Measurements from ENCODE around the gene IFNAR2.
A peak's percentile ranks its signal among the peaks of the same experiment; 100 is the strongest.
"Not testable (repeated sequence)": the region's sequence is repeated elsewhere in the genome, so short reads cannot be mapped to it uniquely, and the experiment has no call there.

Gene IFNAR2

DNA sequence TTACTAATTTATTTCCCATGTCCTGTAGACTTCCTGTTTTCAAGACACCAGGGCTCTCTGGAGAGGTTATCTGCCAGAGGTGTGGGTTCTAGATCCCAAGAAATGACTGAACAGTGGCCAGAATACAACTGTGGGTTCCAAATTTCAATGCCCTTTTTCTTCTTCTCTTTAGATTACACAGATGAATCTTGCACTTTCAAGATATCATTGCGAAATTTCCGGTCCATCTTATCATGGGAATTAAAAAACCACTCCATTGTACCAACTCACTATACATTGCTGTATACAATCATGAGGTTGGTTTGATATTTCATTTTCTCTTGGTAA is 15.0 kb downstream of the IFNAR2 start:
- peak in 1 of 2 donors; percentile 43 for DNase-seq

DNA sequence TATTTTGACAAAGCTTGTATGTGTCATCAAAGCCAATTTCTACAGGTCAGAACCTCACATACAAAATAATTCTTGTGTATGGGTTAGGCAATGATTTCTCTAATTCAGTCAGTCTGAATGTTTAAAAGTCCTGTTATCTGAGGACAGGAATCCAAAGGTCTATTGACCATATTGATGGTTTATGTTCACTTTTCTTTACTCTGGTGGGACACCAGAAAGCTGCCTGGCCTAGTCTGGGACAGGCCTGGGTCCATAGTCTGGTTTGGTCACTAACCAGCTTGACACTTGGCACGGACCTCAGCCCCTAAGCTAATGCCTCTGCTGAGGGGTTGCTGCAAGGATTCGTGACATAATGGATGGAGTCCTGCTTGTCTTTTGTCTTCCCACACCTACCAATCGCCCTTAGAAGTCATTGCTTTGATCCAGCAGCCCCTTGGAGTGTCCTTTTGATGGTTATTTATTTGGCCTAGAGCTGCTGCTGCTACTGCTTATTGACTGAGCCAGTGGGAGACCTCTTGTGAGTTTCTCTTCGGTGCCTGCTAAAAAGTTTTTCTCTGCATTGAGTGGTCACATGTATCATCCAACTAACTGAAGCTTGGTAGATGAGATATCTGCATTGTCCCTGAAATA is 15.7 kb downstream of the IFNAR2 start:
- DNase-seq: no peak

DNA sequence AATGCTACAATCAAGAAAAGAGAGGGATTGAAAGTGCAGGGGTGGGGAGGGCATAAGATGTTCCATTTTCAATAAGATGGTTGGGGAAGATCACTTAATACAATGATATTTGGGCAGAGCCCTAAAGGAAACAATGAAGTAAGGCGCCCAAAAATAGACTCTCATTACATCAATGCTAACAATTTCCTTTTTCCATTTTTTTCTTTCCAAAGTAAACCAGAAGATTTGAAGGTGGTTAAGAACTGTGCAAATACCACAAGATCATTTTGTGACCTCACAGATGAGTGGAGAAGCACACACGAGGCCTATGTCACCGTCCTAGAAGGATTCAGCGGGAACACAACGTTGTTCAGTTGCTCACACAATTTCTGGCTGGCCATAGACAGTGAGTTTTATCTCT is 16.8 kb downstream of the IFNAR2 start:
- DNase-seq: no peak

DNA sequence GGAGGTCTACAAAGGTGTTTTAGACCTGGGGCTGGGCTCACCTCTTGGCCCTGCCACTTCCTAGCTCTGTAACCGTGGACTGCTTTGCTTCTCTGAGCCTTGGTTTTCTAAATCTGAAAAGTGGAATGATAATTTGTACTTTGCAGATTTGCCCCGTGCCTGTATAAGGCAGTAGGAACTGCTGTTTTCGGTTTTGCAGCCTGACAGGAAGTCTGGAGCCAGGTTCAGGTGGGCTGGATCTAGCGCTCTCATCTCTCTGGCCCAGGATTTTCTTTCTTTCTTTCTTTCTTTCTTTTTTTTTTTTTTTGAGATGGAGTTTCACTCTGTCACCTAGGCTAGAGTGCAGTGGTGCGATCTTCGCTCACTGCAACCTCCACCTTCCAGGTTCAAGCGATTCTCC is 17.2 kb downstream of the IFNAR2 start:
- no peak for DNase-seq

DNA sequence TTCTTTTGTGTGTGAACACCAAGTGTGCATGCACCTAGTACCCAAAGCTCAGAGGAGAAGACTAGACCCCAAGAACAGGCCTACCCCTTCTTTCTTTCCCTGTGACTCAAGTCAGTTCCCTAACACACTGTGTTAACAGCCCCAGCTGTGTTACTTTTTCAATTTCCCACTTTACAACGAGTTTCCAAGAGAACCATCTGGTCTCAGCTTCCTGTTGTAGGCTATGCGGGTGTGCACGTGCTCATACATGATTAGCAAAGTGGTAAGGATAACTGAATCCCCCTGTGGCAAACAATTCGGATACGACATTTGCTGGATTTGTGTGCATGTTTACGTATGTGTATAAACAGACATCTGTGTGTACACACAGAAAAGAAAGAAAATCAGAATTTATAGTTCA is 17.9 kb downstream of the IFNAR2 start:
- DNase-seq: no peak

DNA sequence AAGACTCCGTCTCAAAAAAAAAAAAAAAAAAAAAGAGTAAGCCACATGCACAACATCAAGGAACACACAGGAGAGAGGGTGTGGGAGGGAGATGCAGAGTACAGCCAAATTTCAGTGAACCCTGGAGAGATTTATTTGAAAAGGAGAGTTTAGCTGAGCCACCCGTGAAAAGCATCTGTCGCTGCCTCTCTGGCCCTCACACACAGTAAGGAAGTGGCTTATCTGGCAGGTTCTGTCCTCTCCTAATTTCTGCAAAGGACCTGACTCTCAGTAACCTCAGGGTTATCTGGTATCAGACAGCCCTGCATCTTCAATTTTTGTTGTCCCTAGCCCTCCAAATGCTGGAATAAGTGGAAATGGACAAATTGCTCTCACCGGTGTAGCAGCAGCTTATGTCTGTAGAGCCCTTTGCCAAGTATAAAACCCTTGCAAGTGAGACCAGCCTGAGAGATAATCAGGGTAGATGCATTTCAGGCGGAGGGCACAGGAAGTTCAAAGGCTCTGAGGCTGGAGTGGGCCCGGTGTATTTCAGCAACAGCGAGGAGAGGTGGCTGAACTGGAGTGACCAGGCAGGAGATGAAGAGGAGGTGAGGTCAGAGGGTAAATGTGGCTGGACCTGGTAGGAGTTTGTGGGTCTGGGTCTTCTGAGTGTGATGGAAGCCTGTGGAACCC is 19.7 kb downstream of the IFNAR2 start:
- DNase-seq: no peak

DNA sequence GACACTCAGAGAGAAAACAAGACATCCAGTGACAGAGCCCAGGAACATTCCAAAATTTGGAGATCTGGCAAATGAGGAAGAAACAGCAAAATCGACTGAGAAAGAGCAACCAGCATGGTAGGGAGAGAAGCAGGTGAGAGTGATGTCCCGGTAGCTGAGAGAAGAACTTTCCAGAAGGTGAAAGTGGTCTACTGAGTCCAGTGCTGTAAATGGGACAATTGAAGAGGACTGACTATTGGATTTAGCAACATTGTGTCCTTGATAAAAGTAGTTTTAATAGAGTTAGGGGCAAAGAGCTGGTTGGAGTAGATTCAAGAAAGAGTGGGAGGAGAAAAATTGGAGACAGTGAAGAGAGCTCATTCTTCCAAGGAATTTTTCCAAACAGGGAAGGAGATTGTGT is 21.4 kb downstream of the IFNAR2 start:
- no peak for DNase-seq

DNA sequence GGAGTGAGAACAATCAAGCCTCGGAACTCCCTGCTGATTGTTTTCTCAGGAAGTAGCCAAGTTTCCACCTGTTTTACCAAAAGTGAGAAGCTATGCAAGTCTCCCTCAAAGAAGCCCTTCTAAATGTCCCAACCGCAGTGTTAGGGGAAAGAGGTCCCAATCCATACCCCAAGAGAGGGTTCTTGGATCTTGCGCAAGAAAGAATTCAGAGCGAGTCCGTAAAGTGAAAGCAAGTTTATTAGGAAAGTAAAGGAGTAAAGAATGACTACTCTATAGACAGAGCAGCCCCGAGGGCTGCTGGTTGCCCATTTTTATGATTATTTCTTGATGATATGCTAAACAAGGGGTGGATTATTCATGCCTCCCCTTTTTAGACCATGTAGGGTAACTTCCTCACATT is 23.6 kb downstream of the IFNAR2 start:
- DNase-seq: not testable (repeated sequence)

DNA sequence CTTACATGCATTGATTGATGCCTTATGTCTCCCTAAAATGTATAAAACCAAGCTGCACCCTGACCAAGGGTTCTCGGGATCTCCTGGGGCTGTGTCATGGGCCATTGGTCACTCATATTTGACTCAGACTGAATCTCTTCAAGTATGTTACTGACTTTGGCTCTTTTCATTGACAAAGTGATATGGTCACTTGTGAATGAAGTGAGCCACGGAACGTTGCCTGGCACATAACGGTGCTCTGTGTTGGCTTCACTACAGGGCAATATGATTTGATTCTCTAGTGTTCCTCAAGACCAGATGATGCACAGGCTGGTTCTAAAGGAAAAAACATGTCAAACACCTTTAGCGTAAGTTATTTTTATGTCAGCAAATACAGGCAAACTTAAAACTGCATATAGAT is 25.0 kb downstream of the IFNAR2 start:
- no peak for DNase-seq

DNA sequence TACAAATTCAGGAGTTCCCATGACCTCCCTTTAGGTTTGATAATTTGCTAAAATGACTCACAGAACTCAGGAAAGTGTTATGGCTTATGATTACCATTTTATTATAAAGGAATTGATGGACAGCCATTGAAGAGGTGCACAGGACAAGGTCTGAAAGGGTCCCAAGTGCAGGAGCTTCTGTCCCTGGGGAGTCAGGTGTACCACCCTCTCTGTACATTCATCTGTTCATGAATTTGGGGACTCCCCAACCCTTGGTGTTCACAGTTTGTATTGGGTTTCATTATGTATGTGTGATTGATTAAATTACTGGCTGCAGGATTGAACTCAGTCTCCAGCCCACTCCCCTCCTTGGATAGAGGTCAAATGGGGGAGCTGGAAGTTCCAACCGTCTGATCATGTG is 25.7 kb downstream of the IFNAR2 start:
- no peak for DNase-seq

DNA sequence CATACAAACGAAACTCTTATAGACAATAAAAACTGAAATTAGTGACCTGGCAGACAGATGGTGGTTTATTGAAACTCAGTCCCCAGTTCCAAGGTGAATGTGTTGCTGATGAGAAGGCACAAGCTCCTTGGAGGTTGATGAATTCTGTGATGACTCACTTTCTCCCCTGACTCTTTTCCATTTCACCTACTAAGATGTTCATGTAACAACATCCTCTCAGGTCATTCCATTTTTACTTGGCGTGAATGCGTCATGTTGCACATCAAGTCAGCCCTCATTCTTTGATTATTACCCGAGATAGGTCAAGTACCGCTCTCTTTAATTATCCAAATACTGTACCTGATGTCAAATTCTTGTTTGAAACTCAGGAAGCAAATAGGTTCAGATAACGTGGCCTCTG is 26.3 kb downstream of the IFNAR2 start:
- no peak for DNase-seq

DNA sequence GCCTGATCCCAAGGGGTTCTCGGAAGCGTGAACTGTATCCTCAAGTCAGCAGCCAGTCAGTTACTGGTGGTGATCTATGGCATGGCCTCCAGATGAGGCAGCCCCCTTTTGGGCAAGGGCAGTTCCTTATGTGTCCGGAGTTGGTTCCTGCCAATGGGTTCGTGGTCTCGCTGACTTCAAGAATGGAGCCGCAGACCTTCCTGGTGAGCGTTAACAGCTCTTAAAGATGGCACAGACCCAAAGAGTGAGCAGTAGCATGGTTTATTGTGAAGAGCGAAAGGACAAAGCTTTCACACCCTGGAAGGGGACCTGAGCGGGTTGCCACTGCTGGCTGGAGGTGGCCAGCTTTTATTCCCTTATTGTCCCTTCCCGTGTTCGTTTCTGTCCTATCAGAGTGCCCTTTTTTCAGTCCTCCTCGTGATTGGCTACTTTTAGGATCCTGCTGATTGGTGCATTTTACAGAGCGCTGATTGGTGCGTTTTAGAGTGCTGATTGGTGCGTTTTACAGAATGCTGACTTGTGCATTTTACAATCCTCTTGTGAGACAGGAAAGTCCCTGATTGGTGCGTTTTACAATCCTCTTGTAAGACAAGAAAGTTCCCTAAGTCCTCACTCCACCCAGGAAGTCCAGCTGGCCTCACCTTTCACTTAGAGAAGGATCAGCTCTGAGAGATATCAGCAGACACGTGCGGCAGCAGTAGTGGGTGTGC is 27.5 kb downstream of the IFNAR2 start:
- no peak for DNase-seq

DNA sequence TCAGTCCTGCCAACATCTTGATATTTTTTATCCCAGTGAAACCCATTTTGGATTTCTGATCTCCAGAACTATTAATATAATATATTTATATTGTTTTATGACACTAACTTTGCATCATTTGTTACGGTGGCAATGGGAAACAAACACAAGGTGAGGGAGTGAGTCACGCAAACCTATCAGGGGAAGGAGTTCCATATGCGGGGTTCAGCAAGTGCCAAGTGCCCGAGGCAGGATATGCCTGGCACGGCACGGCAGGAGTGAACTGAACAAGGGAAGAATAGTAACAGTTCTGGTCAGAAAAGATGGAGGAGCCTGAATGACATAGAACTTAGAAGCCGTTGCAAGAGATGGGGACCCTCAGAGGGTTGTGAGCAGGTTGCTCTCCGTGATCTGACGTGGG is 28.7 kb downstream of the IFNAR2 start:
- no peak for DNase-seq

DNA sequence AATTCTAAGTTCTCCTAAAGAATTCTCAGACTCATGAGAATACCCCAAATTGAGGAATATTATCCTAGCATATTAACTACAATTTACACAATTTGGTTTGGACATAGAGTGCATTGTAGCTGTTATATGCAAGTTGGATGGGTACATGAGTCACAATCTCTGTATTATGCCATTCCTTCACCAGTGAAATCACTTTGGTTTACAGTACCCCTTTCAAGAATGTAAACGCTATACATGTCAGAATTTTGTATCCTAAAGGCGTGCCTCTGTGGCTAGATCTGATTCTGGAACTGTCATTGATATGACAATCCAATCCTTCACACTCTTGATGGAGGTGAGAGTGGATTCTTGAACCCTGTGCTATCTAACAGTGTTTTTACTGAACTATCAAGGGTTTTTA is 29.7 kb downstream of the IFNAR2 start:
- peak; percentile 17 to 29 for DNase-seq

DNA sequence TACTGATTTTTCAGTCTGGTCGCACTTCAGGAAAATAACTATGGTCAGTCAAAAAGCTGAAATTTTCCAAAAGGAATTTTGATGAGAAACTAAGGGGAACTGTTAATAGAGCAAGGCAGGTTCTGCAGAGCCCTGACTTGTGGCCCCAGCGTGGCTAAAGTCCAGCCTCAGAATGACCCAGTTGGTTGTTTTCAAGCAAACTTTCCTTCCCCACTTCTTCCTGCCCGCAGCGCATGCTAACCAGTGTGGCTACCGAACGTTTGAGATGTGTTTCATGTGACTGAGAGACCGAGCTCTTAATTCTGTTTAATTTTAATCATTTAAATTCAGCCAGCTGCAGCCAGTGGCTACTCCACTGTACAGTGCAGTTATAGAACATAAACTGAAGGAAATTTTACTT is 30.3 kb downstream of the IFNAR2 start:
- peak; percentile 19 to 54 for DNase-seq

DNA sequence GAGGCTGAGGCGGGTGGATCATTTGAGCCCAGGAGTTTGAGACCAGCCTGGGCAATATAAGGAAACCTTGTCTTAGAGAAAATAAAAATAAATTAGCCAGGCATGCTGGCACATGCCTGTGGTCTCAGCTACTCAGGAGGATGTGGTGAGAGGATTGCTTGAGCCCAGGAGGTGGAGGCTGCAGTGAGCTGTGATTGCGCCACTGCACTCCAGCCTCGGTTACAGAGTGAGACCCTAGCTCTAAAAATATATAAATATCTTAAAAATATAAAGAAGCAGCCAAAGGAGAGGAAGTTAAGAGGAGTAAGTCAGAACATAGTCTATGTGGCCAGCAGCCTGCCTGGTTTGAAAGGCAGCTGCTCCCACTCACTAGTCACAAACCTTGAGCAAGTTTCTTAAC is 31.9 kb downstream of the IFNAR2 start:
- peak; percentile 65 to 74 for DNase-seq

DNA sequence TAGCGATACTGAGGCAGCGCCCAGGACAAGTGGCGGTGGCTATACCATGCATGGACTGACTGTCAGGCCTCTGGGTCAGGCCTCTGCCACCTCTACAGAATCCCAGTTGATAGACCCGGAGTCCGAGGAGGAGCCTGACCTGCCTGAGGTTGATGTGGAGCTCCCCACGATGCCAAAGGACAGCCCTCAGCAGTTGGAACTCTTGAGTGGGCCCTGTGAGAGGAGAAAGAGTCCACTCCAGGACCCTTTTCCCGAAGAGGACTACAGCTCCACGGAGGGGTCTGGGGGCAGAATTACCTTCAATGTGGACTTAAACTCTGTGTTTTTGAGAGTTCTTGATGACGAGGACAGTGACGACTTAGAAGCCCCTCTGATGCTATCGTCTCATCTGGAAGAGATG is 33.2 kb downstream of the IFNAR2 start:
- DNase-seq: no peak

DNA sequence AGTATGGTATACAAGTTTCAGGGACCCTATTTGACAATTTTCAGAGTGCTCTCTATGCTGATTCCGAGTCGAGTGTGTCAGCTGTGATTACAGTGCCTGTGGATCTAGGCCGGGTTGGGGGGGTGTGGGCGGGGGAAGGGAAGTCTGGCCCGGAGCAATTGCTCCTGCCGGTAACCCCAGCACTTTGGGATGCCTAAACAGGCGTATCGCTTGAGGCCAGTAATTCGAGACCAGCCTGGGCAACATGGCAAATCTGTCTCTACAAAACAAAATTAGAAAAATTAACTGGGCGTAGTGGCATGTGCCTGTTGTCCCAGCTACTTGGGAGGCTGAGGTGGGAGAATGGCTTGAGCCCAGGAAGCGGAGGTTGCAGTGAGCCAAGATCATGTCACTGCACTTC is 34.8 kb downstream of the IFNAR2 start:
- no peak for DNase-seq

DNA sequence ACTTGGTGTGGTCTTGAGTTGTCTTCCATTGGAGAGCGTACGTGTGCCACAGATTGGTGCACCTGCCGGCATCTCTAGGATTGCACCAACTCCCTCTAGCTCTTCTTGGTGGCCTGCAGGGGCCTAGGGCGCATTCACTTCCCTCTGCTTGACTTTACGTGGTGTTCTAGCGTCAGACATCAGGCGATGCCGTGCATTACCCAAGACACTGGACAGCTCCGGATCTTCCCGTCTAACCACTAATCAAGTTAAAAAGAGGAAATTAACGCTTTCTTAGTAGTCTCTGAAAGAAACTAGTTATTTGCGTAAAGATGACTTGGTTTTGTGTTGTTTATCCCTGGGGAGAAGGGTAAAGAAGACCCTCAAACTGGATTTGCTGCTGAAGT is 35.9 kb downstream of the IFNAR2 start:
- DNase-seq: peak; percentile 96 to 97

DNA sequence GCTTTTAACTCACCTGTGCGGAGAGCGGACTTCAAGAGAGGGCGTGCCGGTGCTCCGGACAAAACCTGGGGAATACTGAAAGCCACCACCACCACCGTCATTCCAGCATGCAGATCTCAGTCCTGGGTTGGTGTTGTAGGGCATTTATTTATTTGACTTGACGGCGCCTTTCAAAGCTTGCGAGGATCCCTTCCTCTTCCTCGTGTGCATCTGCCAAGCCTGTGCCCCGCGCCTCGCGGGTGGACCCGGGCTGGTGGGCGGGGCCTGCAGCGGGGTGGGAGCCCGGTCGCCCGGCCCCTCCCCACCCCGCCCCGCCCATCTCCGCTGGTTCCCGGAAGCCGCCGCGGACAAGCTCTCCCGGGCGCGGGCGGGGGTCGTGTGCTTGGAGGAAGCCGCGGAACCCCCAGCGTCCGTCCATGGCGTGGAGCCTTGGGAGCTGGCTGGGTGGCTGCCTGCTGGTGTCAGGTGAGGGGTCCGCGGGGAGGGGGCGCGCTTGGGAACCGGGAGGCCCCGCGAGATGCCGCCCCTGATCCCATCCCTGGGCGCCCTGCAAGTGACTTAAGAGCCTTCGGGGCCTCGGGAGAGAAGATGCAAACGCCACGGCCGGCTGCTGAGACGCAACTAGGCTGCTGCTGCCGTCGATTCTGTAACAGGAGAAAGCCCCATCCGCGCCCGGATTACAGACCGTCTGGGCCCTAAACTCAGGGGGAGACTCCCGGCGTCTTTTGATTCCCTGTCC is 36.5 kb downstream of the IFNAR2 start, which contains the start of gene IL10RB:
TSS of gene IL10RB (plus strand) at position 318 of the 739 bp plus-strand sequence. CDS start at position 417, 99 bp downstream.
- DNase-seq: peak; percentile 85 to 91

DNA sequence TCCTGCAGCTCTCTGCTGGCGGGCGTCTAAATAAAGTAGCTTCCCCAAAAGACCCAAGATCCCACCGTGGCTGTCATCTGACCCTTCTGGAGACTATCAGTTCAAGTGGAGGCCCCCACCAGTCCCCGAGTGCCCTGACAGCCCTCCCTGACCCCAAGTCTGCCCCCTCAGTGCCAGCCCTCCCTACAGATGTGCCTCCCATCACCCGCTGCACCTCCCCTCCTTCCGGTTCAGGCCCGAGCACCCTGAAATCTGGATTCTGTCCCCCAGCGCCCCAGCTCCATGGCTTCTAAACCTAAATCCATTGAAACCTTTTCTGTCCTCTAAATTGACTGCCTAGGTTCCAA is 37.0 kb downstream of the IFNAR2 start:
- no peak for DNase-seq

DNA sequence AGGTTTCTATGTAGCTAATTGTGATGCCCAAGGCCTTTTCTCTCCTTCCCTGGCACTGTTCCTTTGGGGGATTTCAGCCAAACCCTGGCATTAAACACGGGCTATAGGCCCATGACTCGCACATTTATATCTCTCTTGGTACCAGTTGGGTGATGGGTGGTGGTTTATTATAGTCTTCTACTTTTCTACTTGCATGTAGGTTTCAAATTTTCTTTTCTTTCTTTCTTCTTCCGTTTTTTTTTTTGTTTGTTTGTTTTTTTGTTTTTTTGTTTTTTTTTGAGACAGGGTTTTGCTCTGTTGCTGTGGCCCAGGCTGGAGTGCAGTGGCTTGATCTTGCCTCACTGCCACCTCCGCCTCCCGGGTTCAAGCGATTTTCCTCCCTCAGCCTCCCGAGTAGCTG is 37.5 kb downstream of the IFNAR2 start:
- no peak for DNase-seq

DNA sequence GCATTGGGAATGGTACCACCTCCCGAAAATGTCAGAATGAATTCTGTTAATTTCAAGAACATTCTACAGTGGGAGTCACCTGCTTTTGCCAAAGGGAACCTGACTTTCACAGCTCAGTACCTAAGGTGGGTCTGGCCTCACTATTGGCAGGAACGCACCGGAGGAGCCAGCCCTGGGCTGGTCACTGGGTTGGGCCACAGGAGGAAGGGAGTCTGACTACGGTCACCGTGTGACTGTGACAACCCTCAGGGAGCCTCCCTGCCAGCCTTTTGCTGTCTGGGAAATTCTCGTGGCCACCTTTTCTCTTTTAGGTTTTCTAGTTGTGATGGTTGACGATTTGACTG is 38.6 kb downstream of the IFNAR2 start:
- DNase-seq: peak in 1 of 2 donors; percentile 38
